Mesenchymal stem cell (in vitro differentiated cells and primary cell): ENCODE data around the gene C1orf198.

Source experiments
- DNase-seq: peaks from one replicate; pipeline ENCODE4 v3.0.0-alpha.2; 2013
- H2AFZ ChIP-seq: one replicate; pipeline ENCODE4 v1.6.1; 2013; ENCODE audit warnings: low read depth, mild to moderate bottlenecking, control low read depth, inconsistent platforms, low read length, moderate library complexity
- H2AK5ac ChIP-seq: 2 replicates; pipeline ENCODE4 v1.6.1; 2013; ENCODE audit warnings: low read length, moderate library complexity, mild to moderate bottlenecking, inconsistent platforms; ENCODE audit not compliant: severe bottlenecking
- H2BK120ac ChIP-seq: one replicate; pipeline ENCODE4 v1.6.1; 2013; ENCODE audit warnings: low read depth, mild to moderate bottlenecking, inconsistent platforms, low read length, moderate library complexity
- H2BK12ac ChIP-seq, 2 experiments: one replicate each; pipeline ENCODE4 v1.6.1; 2013; ENCODE audit warnings: inconsistent platforms in 2 of 2, low read length in 2 of 2, mild to moderate bottlenecking in 2 of 2, moderate library complexity in 2 of 2, control low read depth in 1 of 2
- H2BK15ac ChIP-seq: one replicate; pipeline ENCODE4 v1.6.1; 2013; ENCODE audit warnings: mild to moderate bottlenecking, low read depth, inconsistent platforms; ENCODE audit not compliant: poor library complexity, severe bottlenecking
- H2BK5ac ChIP-seq: 2 replicates; pipeline ENCODE4 v1.6.1; 2013; ENCODE audit warnings: low read depth, mild to moderate bottlenecking, low read length, control low read depth, inconsistent platforms; ENCODE audit not compliant: poor library complexity, severe bottlenecking
- H3K14ac ChIP-seq, 2 experiments: one replicate each; pipeline ENCODE4 v1.6.1; 2013; ENCODE audit warnings: inconsistent platforms in 2 of 2, low read length in 2 of 2, control low read depth in 1 of 2, mild to moderate bottlenecking in 1 of 2, moderate library complexity in 1 of 2
- H3K18ac ChIP-seq, 2 experiments: one replicate each; pipeline ENCODE4 v1.6.1; 2013; ENCODE audit warnings: inconsistent platforms in 2 of 2, low read length in 2 of 2, control low read depth in 1 of 2, low read depth in 1 of 2, mild to moderate bottlenecking in 1 of 2
- H3K23ac ChIP-seq, 2 experiments: one replicate each; pipeline ENCODE4 v1.6.1; 2013; ENCODE audit warnings: inconsistent platforms in 2 of 2, low read length in 2 of 2, mild to moderate bottlenecking in 2 of 2, moderate library complexity in 2 of 2, control low read depth in 1 of 2
- H3K27ac ChIP-seq: 2 replicates; pipeline ENCODE4 v1.5.1; 2013; ENCODE audit warnings: mild to moderate bottlenecking, moderate library complexity, low read length, control low read depth, inconsistent platforms; ENCODE audit not compliant: poor library complexity, severe bottlenecking
- H3K27me3 ChIP-seq, 2 experiments: 2 replicates each; pipeline versions ENCODE4 v1.6.1 to v1.7.0; 2013; ENCODE audit warnings: low read length in 2 of 2, mild to moderate bottlenecking in 2 of 2, moderate library complexity in 2 of 2, control low read depth in 1 of 2, inconsistent platforms in 1 of 2; ENCODE audit not compliant: control insufficient read depth in 1 of 2, insufficient read depth in 1 of 2
- H3K36me3 ChIP-seq, 2 experiments: 2 replicates each; pipeline versions ENCODE4 v1.6.1 to v1.7.0; 2013; ENCODE audit warnings: low read length in 2 of 2, control low read depth in 1 of 2, inconsistent platforms in 1 of 2, low read depth in 1 of 2, mild to moderate bottlenecking in 1 of 2; ENCODE audit not compliant: insufficient read depth in 2 of 2, control insufficient read depth in 1 of 2
- H3K4ac ChIP-seq, 2 experiments: one replicate each; pipeline ENCODE4 v1.6.1; 2013; ENCODE audit warnings: inconsistent platforms in 2 of 2, low read length in 2 of 2, mild to moderate bottlenecking in 2 of 2, moderate library complexity in 2 of 2, control low read depth in 1 of 2, low read depth in 1 of 2
- H3K4me1 ChIP-seq: 2 replicates; pipeline ENCODE4 v1.6.1; 2013; ENCODE audit warnings: low read depth, low read length, control low read depth; ENCODE audit not compliant: control insufficient read depth, insufficient read depth
- H3K4me2 ChIP-seq: 2 replicates; pipeline ENCODE4 v1.6.1; 2013; ENCODE audit warnings: low read length, mild to moderate bottlenecking, inconsistent platforms; ENCODE audit not compliant: poor library complexity, severe bottlenecking
- H3K4me3 ChIP-seq, 2 experiments: 2 replicates each; pipeline versions ENCODE4 v1.5.1 to v1.7.0; 2013; ENCODE audit warnings: low read length in 2 of 2, mild to moderate bottlenecking in 2 of 2, control low read depth in 1 of 2, low read depth in 1 of 2; ENCODE audit not compliant: insufficient read depth in 1 of 2
- H3K79me1 ChIP-seq: replicated peaks from 2 replicates; pipeline ENCODE4 v1.6.1; 2013; ENCODE audit warnings: mild to moderate bottlenecking, control low read depth, low read length, inconsistent platforms; ENCODE audit not compliant: poor library complexity, severe bottlenecking
- H3K9ac ChIP-seq: 2 replicates; pipeline ENCODE4 v1.7.0; 2013; ENCODE audit warnings: mild to moderate bottlenecking, low read length, moderate library complexity
- H3K9me3 ChIP-seq: 2 replicates; pipeline ENCODE4 v1.7.0; 2013; ENCODE audit warnings: mild to moderate bottlenecking, low read length; ENCODE audit not compliant: control insufficient read depth
- H4K8ac ChIP-seq: one replicate; pipeline ENCODE4 v1.6.1; 2013; ENCODE audit warnings: inconsistent platforms, mild to moderate bottlenecking, low read length, moderate library complexity
- H4K91ac ChIP-seq: one replicate; pipeline ENCODE4 v1.6.1; 2013; ENCODE audit warnings: mild to moderate bottlenecking, low read length, inconsistent platforms
- WGBS: methylation state at CpG from one replicate; pipeline ENCODE4 v1.1.7; 2013; ENCODE audit warnings: mixed read lengths; 5-methylcytosine and 5-hydroxymethylcytosine counted together

C1orf198 gene

DNA sequence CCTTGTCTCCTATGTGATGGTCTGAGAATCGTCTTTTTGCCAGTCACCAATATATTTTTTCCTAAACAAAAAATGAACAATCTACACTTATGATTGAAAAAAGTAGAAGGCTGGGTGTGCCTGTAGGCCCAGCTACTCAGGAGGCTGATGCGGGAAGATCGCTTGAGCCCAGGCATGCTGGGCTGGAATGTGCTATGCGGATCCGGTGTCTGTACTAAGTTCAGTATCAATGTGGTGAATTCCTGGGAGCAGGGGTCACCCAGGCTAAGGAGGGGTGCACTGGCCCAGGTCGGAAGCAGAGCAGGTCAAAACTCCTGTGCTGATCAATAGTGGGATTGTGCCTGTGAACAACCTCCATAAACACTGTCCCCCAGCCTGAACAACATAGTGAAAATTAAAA, 25.7 kb upstream of the C1orf198 start:
- H2BK5ac ChIP-seq: no peak overlapping the region

DNA sequence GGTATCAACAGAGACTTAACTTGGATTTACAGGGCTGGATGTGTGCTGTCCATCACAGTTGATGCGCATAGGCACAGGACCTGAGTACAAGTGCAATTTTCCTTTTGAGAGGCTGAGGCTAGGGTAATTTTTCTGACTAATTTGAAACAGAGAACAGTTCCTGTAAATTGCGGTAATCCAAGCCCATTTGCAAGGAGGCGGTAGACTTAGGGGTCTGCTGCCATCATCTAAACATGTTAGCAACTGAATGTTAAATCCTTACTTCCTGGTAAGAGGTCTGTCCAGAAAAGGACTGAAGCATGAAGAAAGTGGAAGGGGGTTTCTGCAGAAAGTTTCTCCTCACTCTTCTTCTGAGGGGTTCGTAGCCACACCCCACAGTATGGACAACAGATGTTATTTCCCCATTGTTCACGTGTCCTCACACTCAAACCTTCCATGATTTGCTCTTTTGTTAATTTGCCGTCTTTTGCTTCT, 23.7 kb upstream of the C1orf198 start:
- Histone ChIP-seq H3K4me2 (no peak overlapping the region), H3K9ac (no peak overlapping the region), H3K79me1 (no peaks in the 10 kb centered on the region), H2AFZ (no peak overlapping the region), H2BK15ac (peak overlapping the region; percentile 2), H3K4ac (no peak overlapping the region), H3K9me3 (no peaks in the 10 kb centered on the region), H3K23ac (no peak overlapping the region), H3K36me3 (no peaks in the 10 kb centered on the region), H3K27ac (no peak overlapping the region), H4K91ac (no peak overlapping the region), H2AK5ac (no peak overlapping the region), H2BK5ac (no peak overlapping the region), H2BK120ac (no peak overlapping the region), H4K8ac (no peak overlapping the region), H3K14ac (no peak overlapping the region), H3K4me3 (no peak overlapping the region), H2BK12ac (no peak overlapping the region), H3K27me3 (no peaks in the 10 kb centered on the region), H3K4me1 (no peaks in the 10 kb centered on the region), H3K18ac (no peak overlapping the region)
- no peak for DNase-seq
- 95% methylated on average over 5 of the region's 6 CpGs for WGBS

More for the DNA sequence above, 25.7 kb upstream of the C1orf198 start:
- H3K23ac ChIP-seq: no peak overlapping the region
- H3K9ac ChIP-seq: no peak overlapping the region
- no peak for DNase-seq
- no peaks in the 10 kb centered on the region for H3K27me3 ChIP-seq
- no peak overlapping the region for H2BK12ac ChIP-seq
- H3K4me2 ChIP-seq: no peak overlapping the region
- no peak overlapping the region for H3K4ac ChIP-seq
- no peak overlapping the region for H4K91ac ChIP-seq
- H3K4me1 ChIP-seq: no peaks in the 10 kb centered on the region
- H3K36me3 ChIP-seq: no peaks in the 10 kb centered on the region
- no peaks in the 10 kb centered on the region for H3K79me1 ChIP-seq
- no peaks in the 10 kb centered on the region for H3K9me3 ChIP-seq
- H3K18ac ChIP-seq: no peak overlapping the region
- H2BK15ac ChIP-seq: no peak overlapping the region
- H2AFZ ChIP-seq: no peak overlapping the region
- H2BK120ac ChIP-seq: no peak overlapping the region
- no peak overlapping the region for H3K14ac ChIP-seq
- WGBS: 95% methylated on average over 5 of the region's 6 CpGs
- no peak overlapping the region for H3K4me3 ChIP-seq
- H4K8ac ChIP-seq: no peak overlapping the region
- no peak overlapping the region for H3K27ac ChIP-seq
- H2AK5ac ChIP-seq: no peak overlapping the region

DNA sequence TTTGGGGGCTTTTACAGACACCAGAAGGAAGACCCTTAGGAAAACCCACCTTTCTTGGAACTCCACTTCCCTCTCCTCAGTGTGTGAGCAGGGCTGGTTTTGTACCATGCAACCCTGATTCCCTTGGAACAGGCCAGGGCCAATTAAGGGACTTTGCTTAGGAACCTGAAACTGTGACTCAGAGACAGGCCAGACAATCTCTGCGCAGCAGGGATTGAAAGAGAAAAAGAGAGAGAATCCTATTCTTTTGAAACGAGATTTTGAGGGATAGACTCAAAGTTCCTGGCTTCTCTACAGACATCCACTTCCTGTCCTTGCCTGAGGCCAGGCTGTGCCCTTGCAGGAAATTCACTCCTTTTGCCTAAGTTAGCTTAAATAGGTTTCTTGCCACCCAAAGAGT, 23.1 kb upstream of the C1orf198 start:
- H3K4ac ChIP-seq: no peak overlapping the region
- no peak overlapping the region for H3K14ac ChIP-seq
- no peak overlapping the region for H4K91ac ChIP-seq
- no peak overlapping the region for H3K9ac ChIP-seq
- no peak overlapping the region for H3K4me2 ChIP-seq
- no peak overlapping the region for H2AK5ac ChIP-seq
- no peak for DNase-seq
- H3K36me3 ChIP-seq: no peaks in the 10 kb centered on the region
- H3K4me1 ChIP-seq: no peaks in the 10 kb centered on the region
- no peaks in the 10 kb centered on the region for H3K79me1 ChIP-seq
- H3K27ac ChIP-seq: no peak overlapping the region
- H3K27me3 ChIP-seq: no peaks in the 10 kb centered on the region
- H2BK120ac ChIP-seq: no peak overlapping the region
- H3K18ac ChIP-seq: no peak overlapping the region
- H3K23ac ChIP-seq: no peak overlapping the region
- no peaks in the 10 kb centered on the region for H3K9me3 ChIP-seq
- H2AFZ ChIP-seq: no peak overlapping the region
- H4K8ac ChIP-seq: no peak overlapping the region
- no peak overlapping the region for H3K4me3 ChIP-seq
- no peak overlapping the region for H2BK15ac ChIP-seq
- WGBS: 46% methylated on average over 2 of the region's 2 CpGs
- H2BK12ac ChIP-seq: no peak overlapping the region
- no peak overlapping the region for H2BK5ac ChIP-seq

DNA sequence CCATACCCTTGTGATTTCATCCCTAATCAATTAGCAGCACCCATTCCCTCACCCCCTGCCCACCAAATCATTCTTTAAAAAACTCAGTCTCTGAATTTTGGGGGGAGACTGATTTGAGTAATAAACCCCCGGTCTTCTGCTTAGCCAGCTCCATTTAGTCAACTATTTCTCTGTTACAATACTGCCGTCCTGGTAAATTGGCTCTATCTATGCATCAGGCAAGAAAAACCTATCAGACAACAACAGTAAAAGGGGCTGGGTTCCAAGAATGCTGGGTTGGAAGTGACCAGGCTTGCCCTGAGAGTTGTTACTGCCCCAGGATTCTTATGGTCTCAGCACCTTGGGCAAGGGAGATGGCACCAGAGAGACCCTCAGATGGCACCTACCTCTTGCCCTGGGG, 16.3 kb upstream of the C1orf198 start:
- H3K9ac ChIP-seq: no peak overlapping the region
- H3K4me3 ChIP-seq: no peak overlapping the region
- no peak overlapping the region for H4K8ac ChIP-seq
- no peaks in the 10 kb centered on the region for H3K79me1 ChIP-seq
- H3K36me3 ChIP-seq: no peaks in the 10 kb centered on the region
- no peak overlapping the region for H3K4ac ChIP-seq
- no peak overlapping the region for H3K4me2 ChIP-seq
- no peak for DNase-seq
- H3K27me3 ChIP-seq: peaks cover 19 to 28% of the 10 kb centered on the region in 2 experiments
- H3K14ac ChIP-seq: no peak overlapping the region
- H3K4me1 ChIP-seq: no peaks in the 10 kb centered on the region
- no peak overlapping the region for H2BK120ac ChIP-seq
- H4K91ac ChIP-seq: no peak overlapping the region
- no peak overlapping the region for H3K27ac ChIP-seq
- no peak overlapping the region for H2AK5ac ChIP-seq
- H3K18ac ChIP-seq: no peak overlapping the region
- peaks cover 8% of the 10 kb centered on the region for H3K9me3 ChIP-seq
- no peak overlapping the region for H2BK15ac ChIP-seq
- no peak overlapping the region for H2BK5ac ChIP-seq
- H2BK12ac ChIP-seq: no peak overlapping the region
- no peak overlapping the region for H2AFZ ChIP-seq
- peak overlapping the region in 1 of 2 experiments; percentile 9 for H3K23ac ChIP-seq
- WGBS: 91% methylated on average over 2 of the region's 2 CpGs
